ENCODE measurements around the gene AIFM3. TPM values are rescaled to one million over a fixed set of nuclear protein-coding genes. Genes with fewer than 3 reads are reported as not detected.

Gene AIFM3
- total RNA-seq, 1 donor from 2014 or later, result 2.6 TPM

- no peak overlapping the region for H3K4me3 Mint-ChIP-seq
- TF ChIP-seq, protein P1, sequence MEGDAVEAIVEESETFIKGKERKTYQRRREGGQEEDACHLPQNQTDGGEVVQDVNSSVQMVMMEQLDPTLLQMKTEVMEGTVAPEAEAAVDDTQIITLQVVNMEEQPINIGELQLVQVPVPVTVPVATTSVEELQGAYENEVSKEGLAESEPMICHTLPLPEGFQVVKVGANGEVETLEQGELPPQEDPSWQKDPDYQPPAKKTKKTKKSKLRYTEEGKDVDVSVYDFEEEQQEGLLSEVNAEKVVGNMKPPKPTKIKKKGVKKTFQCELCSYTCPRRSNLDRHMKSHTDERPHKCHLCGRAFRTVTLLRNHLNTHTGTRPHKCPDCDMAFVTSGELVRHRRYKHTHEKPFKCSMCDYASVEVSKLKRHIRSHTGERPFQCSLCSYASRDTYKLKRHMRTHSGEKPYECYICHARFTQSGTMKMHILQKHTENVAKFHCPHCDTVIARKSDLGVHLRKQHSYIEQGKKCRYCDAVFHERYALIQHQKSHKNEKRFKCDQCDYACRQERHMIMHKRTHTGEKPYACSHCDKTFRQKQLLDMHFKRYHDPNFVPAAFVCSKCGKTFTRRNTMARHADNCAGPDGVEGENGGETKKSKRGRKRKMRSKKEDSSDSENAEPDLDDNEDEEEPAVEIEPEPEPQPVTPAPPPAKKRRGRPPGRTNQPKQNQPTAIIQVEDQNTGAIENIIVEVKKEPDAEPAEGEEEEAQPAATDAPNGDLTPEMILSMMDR (conservative IDR thresholded peaks at IDR 0.05), result no peak
- no peaks in the 10 kb centered on the region for H3K27me3 Mint-ChIP-seq
- no peak overlapping the region for H3K27ac Mint-ChIP-seq
- H3K36me3 Mint-ChIP-seq, result no peaks in the 10 kb centered on the region
- no peaks in the 10 kb centered on the region for H3K9me3 Mint-ChIP-seq
- DNase-seq (ENCODE audit: extremely low spot score, unreplicated experiment), result no peak
- no peaks in the 10 kb centered on the region for H3K4me1 Mint-ChIP-seq (ENCODE audit: unreplicated experiment)
These were observed 25.0 kb downstream of the AIFM3 start for GRCh38 chr22:20992056-20992442.

DNA sequence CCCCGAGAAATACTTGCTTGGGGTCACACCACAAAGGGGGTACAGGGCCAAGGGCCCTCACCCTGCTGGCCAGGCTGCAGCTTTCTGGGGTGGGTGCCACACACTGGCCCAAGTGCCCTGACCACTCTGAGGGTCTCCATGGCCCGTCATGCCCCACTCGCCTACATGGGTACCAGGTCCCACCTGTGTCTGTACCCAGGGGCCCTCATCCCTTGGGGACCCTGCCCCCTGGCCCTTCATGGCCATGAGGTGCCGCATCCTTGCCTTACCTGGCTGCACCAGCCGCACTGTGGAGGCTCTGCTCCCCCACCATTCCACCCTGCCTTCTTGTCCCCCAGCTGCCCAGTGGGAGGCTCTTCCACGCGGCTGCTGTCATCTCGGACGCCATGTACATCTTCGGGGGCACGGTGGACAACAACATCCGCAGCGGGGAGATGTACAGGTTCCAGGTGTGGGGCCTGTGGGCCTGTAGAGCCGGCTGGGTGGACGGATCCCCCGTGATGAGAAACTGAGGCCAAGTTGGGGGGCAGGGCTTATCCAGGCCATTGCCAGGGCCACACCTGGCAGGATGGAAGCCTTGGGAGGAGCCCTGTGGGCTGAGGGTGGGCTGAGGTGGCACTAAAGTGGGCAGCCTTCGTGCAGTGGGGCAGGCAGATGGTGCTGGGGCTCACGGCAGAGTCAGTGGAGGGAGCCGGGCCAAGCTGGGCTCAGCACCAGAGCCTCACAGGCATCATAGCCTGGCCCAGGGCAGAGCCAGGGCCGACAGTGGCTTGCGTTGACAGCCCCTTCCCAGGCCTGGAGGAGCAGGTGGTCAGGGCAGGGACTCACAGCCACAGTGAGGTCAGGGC, 25.6 kb downstream of the AIFM3 start:
- Mint-ChIP-seq H3K4me3 (no peak overlapping the region), H3K4me1 (ENCODE audit: unreplicated experiment) (no peaks in the 10 kb centered on the region), H3K36me3 (no peaks in the 10 kb centered on the region), H3K9me3 (no peaks in the 10 kb centered on the region), H3K27ac (no peak overlapping the region), H3K27me3 (no peaks in the 10 kb centered on the region)
- TF ChIP-seq, protein P1 (conservative IDR thresholded peaks at IDR 0.05), result no peak
- DNase-seq (ENCODE audit: extremely low spot score, unreplicated experiment), result no peak

DNA sequence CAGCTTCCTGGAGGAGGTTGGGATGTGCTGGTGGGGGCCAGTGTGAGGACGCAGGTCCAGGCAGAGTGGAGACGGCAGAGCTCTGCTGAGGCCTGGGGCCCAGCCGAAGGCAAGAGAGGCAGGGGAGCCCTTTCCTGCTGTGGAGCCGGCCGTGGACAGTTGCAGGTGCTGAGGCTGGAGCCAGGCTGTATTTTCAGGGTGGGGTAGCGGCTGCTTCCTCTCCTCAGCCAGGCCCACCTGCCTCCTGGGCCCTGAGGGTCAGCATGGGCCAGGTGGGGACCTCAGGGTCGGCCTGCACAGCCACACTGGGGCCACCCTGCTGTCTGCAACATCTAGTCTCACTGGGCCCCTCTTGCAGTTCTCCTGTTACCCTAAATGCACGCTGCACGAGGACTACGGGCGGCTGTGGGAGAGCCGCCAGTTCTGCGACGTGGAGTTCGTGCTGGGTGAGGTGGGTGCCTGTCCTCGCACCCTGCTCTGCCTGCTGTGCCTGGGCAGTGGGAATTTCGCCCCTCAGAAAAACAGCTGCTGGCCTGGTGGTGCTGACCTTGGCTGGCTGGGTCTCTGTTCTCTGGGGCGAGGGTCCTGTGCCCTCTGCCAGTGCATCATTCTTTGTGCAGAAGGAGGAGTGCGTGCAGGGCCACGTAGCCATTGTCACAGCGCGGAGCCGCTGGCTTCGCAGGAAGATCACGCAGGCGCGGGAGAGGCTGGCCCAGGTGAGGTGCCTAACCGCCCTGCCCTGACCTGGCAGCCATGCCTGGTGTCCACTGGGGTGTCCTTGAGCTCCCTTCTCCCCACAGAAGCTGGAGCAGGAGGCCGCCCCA, 26.5 kb downstream of the AIFM3 start:
- TF ChIP-seq, protein P1 (conservative IDR thresholded peaks at IDR 0.05), result no peak
- no peak overlapping the region for H3K4me3 Mint-ChIP-seq
- no peak for DNase-seq (ENCODE audit: extremely low spot score, unreplicated experiment)
- H3K4me1 Mint-ChIP-seq (ENCODE audit: unreplicated experiment), result no peaks in the 10 kb centered on the region
- H3K36me3 Mint-ChIP-seq, result no peaks in the 10 kb centered on the region
- no peak overlapping the region for H3K27ac Mint-ChIP-seq
- H3K27me3 Mint-ChIP-seq, result no peaks in the 10 kb centered on the region
- H3K9me3 Mint-ChIP-seq, result no peaks in the 10 kb centered on the region

DNA sequence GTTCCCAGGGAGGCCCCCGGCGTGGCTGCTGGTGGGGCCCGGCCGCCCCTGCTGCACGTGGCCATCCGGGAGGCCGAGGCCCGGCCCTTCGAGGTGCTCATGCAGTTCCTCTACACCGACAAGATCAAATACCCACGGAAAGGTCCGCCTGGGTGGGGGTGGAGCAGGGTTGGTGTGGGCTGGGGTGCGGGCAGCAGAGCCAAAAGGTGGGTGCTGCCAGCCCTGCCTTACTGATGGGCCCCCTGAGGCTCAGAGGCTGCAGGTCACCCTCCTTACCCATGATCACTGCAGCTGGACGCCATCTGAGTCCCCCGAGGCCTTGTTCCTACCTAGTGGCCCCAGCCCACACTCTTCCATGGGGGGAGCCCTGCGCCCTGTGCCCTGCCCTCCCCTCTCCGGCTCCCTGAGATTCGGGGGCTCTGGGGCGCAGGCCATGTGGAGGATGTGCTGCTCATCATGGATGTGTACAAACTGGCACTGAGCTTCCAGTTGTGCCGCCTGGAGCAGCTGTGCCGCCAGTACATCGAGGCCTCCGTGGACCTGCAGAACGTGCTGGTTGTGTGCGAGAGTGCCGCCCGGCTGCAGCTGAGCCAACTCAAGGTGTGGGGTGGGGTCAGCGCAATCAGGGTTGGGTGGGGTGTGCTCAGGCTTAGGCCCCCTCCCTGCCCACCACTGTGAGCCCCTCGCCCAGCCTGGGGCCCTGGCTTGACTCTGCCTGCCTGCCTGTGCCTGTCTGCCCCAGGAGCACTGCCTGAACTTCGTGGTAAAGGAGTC, 27.3 kb downstream of the AIFM3 start:
- Mint-ChIP-seq H3K27ac (no peak overlapping the region), H3K4me1 (ENCODE audit: unreplicated experiment) (no peaks in the 10 kb centered on the region), H3K9me3 (no peaks in the 10 kb centered on the region), H3K36me3 (no peaks in the 10 kb centered on the region), H3K4me3 (no peak overlapping the region), H3K27me3 (no peaks in the 10 kb centered on the region)
- peak; percentile 70 for DNase-seq (ENCODE audit: extremely low spot score, unreplicated experiment)
- TF ChIP-seq, protein P1 (conservative IDR thresholded peaks at IDR 0.05), result no peak

DNA sequence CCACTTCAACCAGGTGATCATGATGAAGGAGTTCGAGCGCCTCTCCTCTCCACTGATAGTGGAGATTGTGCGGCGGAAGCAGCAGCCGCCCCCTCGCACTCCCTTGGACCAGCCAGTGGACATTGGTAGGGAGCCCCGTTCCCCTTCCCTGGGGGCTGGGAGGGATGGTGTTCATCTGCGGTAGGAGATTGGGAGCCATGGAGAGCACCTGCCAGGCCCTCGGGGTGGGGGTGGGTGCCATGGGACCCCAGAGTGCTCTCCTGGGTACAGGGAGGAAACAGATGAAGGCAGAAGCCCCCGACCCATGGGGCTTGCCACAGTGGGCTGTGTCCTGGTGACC, 27.8 kb downstream of the AIFM3 start:
- Mint-ChIP-seq H3K4me1 (ENCODE audit: unreplicated experiment) (no peaks in the 10 kb centered on the region), H3K4me3 (no peak overlapping the region), H3K36me3 (no peaks in the 10 kb centered on the region), H3K9me3 (no peaks in the 10 kb centered on the region), H3K27ac (no peak overlapping the region), H3K27me3 (no peaks in the 10 kb centered on the region)
- TF ChIP-seq, protein P1 (conservative IDR thresholded peaks at IDR 0.05), result no peak
- peak; percentile 66 for DNase-seq (ENCODE audit: extremely low spot score, unreplicated experiment)

All from type B pancreatic cell (in vitro differentiated cells).